ENCODE results near the gene CDC25B.

CDC25B gene

GRCh38 chr20:3765171-3765882, 30.8 kb upstream of the CDC25B start:
- no peak for DNase-seq

DNA sequence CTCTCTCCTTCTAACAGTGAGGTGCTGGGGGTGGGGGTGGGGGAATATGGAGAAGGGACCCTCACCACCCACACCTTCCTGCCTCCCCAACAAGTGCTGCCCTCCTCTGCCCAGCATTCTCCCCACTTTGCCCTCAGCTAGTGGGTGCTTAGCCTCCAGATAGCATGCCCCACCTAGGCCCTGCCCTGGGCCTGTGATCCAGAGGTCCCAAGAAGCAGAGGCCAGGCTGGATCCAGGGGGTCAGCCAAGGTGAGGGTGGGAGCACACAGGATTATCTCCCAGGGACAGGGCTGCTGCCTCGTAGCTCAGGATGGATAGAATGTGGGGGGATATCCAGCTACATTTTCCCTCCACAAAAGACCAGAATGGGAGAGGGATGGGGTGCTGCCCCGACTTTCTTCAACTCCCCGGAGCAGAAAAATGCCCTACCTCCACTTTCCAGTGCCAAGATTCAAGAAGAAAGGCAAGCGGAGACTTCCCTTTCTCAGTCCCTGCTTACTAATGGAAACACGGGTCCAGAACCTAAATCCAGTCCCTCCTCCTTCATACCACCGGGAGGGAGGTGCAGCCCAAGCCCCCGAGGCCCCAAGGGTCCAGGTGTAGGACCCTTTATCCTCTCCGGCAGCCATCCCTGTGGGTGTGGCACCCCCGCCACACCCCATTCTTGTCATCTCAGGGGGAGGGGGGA, 29.5 kb upstream of the CDC25B start:
- DNase-seq = no peak

GRCh38 chr20:3767110-3767426, 29.0 kb upstream of the CDC25B start:
- no peak for DNase-seq

DNA sequence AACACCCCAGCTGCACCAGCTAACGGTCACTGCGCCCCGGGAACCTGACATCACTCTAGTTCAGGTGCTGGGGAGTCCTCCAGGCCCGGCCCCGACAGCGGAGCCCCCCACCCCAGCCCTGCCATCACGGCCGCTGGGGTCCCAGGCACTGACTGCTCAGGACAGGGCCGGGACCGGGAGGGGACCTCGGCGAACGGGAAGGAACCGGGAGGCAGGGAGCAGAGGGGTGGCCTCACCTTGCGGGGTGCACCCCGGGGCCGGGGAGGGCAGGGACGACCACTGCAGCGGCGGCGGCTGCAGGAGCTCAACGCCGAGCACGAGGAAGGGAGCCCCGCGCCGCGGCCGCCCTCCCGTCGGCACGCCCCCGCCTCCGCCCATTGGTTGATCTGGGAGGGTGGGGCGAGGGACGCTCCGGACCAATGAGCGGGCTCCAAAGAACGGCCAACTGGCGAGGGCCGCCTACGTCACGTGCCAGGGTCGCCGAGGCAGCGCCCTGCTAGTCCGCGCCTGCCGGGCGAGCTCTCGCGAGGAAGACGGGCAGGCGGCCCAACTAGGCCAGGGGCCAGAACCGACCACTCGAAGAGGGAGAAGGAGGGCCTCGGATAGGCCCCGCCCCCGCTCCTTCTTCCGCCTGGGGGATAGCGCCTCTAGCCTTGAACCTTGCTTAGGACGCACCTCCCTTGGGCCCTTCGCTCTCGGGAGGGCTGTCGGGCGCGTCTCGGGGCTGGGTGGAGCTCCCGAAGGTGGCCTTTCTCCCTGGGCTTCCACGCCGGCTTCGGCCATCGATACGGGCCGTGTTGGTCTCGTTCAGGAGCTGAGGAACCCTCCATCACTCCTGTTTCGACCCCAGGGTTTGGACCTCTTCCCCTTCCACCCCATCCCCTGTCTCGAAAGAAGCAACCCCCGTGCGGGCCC, 28.4 kb upstream of the CDC25B start, which contains the start of gene ADISSP:
Gene ADISSP, minus strand, starts transcription at position 327 of the 915 bp plus-strand sequence. CDS start 7,653 bp downstream, outside the sequence.
- DNase-seq = peak; percentile 93

DNA sequence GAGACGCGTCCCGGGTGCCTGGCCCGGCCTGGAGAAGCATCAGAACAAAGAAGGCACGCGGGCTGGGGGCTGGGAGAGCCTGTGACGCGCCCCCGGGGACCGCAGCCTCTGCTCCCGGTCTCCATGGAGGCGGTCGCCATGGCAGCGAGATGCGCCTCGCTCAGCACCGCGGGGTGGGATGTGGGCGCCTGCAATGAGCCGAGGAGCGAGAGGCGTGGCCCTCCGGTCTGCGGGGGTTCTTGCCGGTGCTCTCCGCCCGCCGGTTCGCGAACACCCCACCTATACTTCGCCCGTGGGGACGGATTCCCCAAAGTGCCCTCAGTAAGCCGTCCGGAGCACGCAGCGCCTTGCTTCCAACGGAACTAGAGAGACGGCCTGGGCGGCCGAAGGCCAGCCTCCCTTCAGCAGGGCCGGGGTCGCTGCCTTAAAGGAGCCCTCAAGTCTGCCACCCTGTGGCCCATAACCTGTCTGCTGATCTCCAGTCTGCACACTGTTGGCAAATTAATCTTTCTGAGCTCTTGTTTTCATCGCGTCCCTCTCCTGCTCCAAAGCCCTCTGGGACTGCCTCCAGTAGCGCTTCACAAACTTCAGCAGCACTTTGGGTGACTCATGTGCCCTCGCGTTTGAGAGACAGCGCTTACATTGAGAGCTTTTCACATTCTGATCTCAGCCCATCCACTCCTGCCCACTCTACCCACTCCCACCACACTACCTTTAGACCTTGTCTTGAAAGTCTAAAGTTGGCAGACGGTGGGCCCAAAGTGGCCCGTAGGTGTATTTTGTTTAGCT, 27.6 kb upstream of the CDC25B start:
- DNase-seq = peak; percentile 52

DNA sequence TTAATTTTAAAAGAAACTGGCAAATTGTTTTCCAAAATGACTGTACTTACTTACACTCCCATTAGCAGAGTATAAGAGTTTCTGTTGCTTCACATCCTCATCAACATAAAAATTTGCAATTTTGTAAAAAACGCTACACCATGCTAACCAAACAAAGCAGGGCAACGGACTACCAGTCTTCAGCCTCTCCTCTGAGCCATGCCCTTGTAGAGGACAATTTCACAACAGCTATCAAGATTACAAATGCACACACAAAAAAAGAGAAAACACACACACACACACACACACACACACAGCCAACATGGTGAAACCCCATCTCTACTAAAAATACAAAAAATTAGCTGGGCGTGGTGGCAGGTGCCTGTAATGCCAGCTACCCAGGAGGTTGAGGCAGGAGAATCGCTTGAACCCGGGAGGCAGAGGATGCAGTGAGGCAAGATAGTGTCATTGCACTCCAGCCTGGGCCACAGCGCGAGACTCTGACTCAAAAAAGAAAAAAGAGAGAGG, 24.5 kb upstream of the CDC25B start:
- DNase-seq = no peak

- DNase-seq = no peak
Observed at GRCh38 chr20:3775457-3776108, 20.5 kb upstream of the CDC25B start.

GRCh38 chr20:3777381-3777715, 18.8 kb upstream of the CDC25B start:
- no peak for DNase-seq

GRCh38 chr20:3777716-3778629, 18.1 kb upstream of the CDC25B start:
- DNase-seq = no peak

GRCh38 chr20:3778976-3779375, 17.1 kb upstream of the CDC25B start:
- DNase-seq = no peak

GRCh38 chr20:3781153-3781910, 14.8 kb upstream of the CDC25B start, which contains the start of gene SPEF1:
SPEF1 (minus strand) TSS chr20:3781448; CDS start chr20:3781287, 161 bp downstream.
- DNase-seq = peak; percentile 24

DNA sequence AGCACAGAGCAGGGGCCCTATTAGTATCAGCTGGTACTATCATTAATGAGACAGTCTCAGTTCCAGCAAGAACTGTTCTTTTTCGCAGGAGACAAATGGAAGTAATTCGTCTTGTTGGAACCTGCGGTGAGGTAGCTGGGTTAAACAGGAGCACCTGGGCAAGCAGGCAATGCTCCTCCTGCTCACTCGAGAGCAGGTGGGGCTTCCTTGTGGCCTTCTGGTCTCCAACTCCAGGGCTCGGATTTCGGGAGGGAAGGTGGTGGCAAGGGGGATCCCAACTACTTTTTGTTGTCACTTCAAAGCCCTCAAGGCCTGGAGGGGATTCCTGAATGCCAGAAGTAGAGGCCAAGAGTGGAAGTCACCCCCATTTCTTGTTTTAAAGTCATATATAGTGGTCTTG, 13.5 kb upstream of the CDC25B start:
- no peak for DNase-seq

DNA sequence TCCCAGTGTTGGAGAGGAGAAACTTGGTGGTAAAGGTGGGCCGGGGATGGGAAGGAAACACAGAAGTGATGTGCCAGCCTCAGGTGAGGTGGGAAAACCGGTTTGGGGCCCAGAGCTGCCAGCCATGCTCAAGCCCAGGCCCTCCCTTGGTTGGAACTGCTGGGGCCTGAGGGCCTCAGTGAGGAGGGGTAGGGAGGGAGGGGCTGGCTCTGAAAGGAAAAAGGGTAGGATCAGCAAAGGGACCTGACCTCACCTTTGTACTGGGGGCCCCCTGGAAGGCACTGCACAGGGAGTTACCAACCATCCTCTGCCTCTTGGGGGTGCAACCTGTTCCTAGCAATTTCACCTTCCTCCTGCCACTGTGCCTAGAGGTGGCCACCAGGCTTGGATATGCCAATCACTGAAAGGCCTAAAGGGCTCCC, 13.0 kb upstream of the CDC25B start:
- DNase-seq = no peak

DNA sequence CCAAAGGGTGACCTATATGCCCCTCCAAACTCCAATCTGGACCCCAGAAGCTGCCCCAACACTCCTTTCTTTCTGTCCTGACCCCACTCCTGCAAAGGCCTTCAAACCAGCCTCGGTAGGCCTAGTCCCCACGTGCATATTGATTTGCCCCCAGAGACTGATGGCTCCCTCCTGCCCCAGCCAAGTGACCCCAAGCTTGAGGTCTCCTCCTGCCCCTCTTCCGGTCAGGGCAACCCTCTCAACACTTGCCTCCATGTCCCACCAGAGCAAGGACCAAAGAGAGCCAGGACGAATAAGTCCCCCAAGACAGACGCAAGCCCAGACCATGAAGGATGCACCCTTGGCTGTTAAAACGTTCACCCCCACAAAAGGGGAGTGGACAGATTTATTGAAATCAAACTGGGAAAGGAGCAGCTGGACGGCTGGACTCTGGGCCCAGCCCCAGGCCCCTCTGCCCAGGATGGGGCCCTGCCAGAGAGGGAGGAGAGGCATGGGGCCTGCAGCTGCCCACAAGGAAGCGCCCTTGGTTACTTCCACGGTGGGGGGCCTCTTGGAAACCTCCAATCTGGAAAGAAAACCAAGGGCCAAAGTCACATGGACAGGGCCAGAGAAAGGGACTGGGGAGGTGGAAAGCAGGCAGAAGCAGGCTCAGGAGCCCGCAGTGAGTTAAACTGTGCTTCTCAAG, 12.5 kb upstream of the CDC25B start:
- no peak for DNase-seq

DNA sequence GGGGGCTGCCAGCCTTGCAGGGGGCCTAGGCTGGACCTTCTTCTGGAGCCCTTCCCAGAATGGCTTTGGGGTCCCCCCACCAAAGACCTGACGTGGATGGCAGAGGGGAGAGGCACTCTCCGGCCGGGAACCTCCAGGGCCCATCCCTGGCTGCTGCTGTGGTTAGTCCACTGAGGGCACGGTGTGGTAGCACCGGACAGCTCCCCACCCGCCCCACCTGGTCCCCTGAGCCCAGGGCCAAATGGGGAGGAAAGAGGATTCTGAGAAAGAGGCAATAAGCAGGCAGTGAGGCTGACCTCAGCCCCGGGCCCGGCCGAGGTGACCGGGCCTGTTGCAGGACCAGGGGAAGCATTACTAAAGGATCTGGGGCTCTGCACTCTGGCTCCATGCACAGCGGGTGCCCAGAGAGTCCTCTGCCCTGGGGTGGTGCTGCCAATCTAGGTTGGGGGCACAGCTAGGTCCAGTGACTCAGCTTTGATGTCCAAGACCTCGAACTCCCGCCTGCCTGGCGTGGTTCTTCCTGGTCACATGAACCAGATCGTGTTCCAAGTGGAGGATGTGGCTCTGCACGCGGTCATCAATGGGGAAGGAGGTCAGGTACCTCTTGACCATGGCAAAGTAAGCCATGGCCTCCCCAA, 11.8 kb upstream of the CDC25B start:
- DNase-seq = no peak

- DNase-seq = no peak
Observed at GRCh38 chr20:3784863-3785239, 11.3 kb upstream of the CDC25B start.

DNA sequence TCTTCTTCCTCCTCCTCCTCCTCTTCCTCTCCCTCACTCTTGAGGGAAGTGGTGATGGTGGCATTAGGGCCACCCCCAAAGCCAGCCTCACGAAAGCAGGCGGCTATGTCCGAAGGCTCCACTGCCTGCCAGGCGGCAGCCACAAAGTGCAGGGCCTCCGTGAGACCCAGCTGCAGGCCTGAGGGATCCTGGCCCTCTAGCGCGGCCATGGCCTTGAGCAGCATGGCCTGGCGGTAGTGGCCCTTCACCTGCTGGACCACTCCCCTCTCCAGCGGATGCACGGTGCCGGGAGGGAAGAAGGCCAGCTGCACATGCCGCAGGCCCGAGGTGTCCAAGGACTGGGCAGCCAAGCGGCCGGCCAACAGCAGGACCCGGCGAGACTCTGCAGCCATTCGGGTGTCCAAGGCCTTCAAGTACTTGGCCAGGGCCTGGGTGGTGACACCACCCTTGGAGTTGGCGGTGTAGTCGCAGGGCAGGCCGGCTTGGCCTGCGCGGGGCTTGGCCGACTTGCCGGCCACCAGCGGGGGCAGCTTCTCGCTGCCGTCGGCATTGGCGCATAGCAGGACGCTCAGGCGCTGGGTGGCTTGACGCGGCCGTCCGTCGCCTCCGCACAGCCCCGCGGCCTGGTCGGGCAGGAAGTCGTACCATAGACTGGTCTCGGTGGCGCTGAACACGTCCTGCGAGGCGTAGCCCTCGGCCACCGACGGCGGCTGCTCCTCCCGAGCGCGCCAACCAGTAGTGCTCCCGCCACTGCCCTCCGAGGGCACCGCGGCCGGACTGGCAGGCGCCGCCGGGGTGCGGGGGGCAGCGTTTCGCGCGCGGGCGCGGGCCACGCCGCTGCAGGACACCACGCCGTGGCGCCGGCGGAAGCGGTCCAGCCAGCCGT, 10.6 kb upstream of the CDC25B start:
- DNase-seq = no peak

- DNase-seq = no peak
Observed at GRCh38 chr20:3786126-3786484, 10.0 kb upstream of the CDC25B start.
